Thyroid gland (tissue), 4 donors: ENCODE measurements around the gene FBP2. TPM values are rescaled to one million over a fixed set of nuclear protein-coding genes. Genes with fewer than 3 reads are reported as not detected.
A peak's percentile ranks its signal among the peaks of the same experiment; 100 is the strongest.
"Not testable (repeated sequence)": the region's sequence is repeated elsewhere in the genome, so short reads cannot be mapped to it uniquely, and the experiment has no call there.

Experiments used
- DNase-seq, 2 donors: peaks; one replicate each; pipeline ENCODE4 v3.0.0-alpha.2; 2019
- H3K27ac ChIP-seq, 3 donors: fragments of 200-600 bp; sonication (generic); 1 replicate in 2 of 3; 2 replicates in 1 of 3; pipeline ENCODE4 v1.5.1; 2016 to 2019; ENCODE audit warnings: mild to moderate bottlenecking in 1 of 3, moderate library complexity in 1 of 3
- H3K27me3 ChIP-seq: fragments of 200-600 bp; sonication (generic); one replicate; pipeline ENCODE4 v1.5.1; 2019
- H3K36me3 ChIP-seq, 2 donors: fragments of 200-600 bp; sonication (generic); one replicate each; pipeline ENCODE4 v1.5.1; 2016 to 2019
- H3K4me1 ChIP-seq, 2 donors: fragments of 200-600 bp; sonication (generic); one replicate each; pipeline ENCODE4 v1.5.1; 2017 to 2019
- H3K4me3 ChIP-seq, 3 donors: fragments of 200-600 bp; sonication (generic); replicated peaks in 1 of 3; 1 replicate in 2 of 3; 2 replicates in 1 of 3; pipeline ENCODE4 v1.5.1; 2016; ENCODE audit warnings: mild to moderate bottlenecking in 1 of 3
- H3K9me3 ChIP-seq: fragments of 200-600 bp; sonication (generic); one replicate; pipeline ENCODE4 v1.5.1; 2017
- CTCF ChIP-seq, 6 experiments: fragments of 200-600 bp in 3 of 6; fragments of 450-650 bp in 3 of 6; sonication (generic) in 3 of 6; IDR thresholded peaks; one replicate each; pipeline ENCODE4 v1.5.1; 2016 to 2019; ENCODE audit warnings: antibody characterized with exemption in 6 of 6, mild to moderate bottlenecking in 2 of 6, inconsistent platforms in 1 of 6, moderate library complexity in 1 of 6
- POLR2A ChIP-seq, 2 donors: fragments of 450-650 bp; IDR thresholded peaks; one replicate each; pipeline ENCODE4 v1.6.1; 2017; ENCODE audit warnings: antibody characterized with exemption in 2 of 2, mild to moderate bottlenecking in 2 of 2, moderate library complexity in 1 of 2
- WGBS, 2 donors: methylation state at CpG; one replicate each; pipeline ENCODE4 v1.1.5; 2017; 5-methylcytosine and 5-hydroxymethylcytosine counted together
- intact Hi-C: fragments of 100-400 bp; cut with DNase I; formaldehyde crosslinking; loops from one replicate; pipeline ENCODE4 v1.15.1; 2023
- total RNA-seq, 4 donors: library from RNA; depleted of rRNA; stranded (reverse); fragments of >200 nt; gene quantifications; one replicate each; pipeline ENCODE4 v1.2.3, GENCODE V29; 2016

Gene FBP2
- total RNA-seq, 4 donors from 2014 or later, result not detected

- no peak within 1 kb of the TSS for H3K27ac ChIP-seq
- peak in 3 of 6 experiments; percentile 18 to 44 (median 39) for TF ChIP-seq CTCF (IDR thresholded peaks at IDR 0.05)
- no peak for TF ChIP-seq POLR2A (IDR thresholded peaks at IDR 0.05)
- intact Hi-C loops, result no loop called here
- no peaks in the 10 kb centered on the region for H3K36me3 ChIP-seq
- WGBS, 2 donors, result 83% methylated on average over 40 of the region's 40 CpGs
- H3K27me3 ChIP-seq, result no peaks in the 10 kb centered on the region
- H3K9me3 ChIP-seq, result no peaks in the 10 kb centered on the region
- peak; percentile 20 to 22 for DNase-seq
- no peak within 1 kb of the TSS for H3K4me3 ChIP-seq
- H3K4me1 ChIP-seq, result no peaks in the 10 kb centered on the region
Observed at GRCh38 chr9:94554439-94555331, 38.9 kb downstream of the FBP2 start, which contains the start of gene PCAT7. Gene PCAT7 (plus strand): TSS chr9:94555083.

GRCh38 chr9:94554078-94554438 lies 39.6 kb downstream of the FBP2 start:
- Histone ChIP-seq H3K27me3 (no peaks in the 10 kb centered on the region), H3K9me3 (no peaks in the 10 kb centered on the region), H3K4me1 (no peaks in the 10 kb centered on the region), H3K27ac (no peak overlapping the region), H3K4me3 (no peak overlapping the region), H3K36me3 (no peaks in the 10 kb centered on the region)
- DNase-seq, result no peak
- intact Hi-C loops, result no loop called here
- WGBS, 2 donors, result 89 to 91% methylated on average over 13 to 16 of the region's 16 CpGs
- TF ChIP-seq CTCF (IDR thresholded peaks at IDR 0.05) (no peak), POLR2A (IDR thresholded peaks at IDR 0.05) (no peak)

- no peaks in the 10 kb centered on the region for H3K36me3 ChIP-seq
- 90 to 92% methylated on average over 27 to 29 of the region's 29 CpGs for WGBS, 2 donors
- H3K4me1 ChIP-seq, result no peaks in the 10 kb centered on the region
- H3K9me3 ChIP-seq, result no peaks in the 10 kb centered on the region
- no peaks in the 10 kb centered on the region for H3K27me3 ChIP-seq
- H3K27ac ChIP-seq, result no peak overlapping the region
- no peak for DNase-seq
- intact Hi-C loops, result no loop called here
- TF ChIP-seq CTCF (IDR thresholded peaks at IDR 0.05) (no peak), POLR2A (IDR thresholded peaks at IDR 0.05) (no peak)
- H3K4me3 ChIP-seq, result no peak overlapping the region
Observed at GRCh38 chr9:94553029-94553938, 40.3 kb downstream of the FBP2 start.

DNA sequence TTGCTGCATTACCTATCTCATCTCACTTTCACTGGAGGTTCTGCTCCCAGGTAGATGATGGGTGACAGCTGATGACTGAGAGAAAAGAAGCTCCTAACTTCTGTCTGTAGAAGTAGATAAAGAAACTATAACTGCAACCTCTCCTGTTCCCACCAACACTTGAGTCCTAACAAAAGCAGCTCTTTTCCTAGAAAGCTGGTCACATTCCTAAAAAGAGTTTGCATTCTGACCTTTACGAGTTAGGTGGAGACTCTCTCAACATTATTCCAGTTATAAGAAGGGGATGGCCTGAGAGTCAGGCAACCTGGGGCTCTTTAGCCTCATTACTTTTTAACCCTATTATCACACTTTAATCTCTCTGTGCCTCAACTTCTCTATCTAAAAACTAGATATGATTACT lies 47.7 kb downstream of the FBP2 start:
- H3K36me3 ChIP-seq, result no peaks in the 10 kb centered on the region
- H3K4me1 ChIP-seq, result no peaks in the 10 kb centered on the region
- TF ChIP-seq POLR2A (IDR thresholded peaks at IDR 0.05) (no peak), CTCF (IDR thresholded peaks at IDR 0.05) (no peak)
- no peaks in the 10 kb centered on the region for H3K9me3 ChIP-seq
- H3K27ac ChIP-seq, result no peak overlapping the region
- no peak for DNase-seq
- no peaks in the 10 kb centered on the region for H3K27me3 ChIP-seq
- H3K4me3 ChIP-seq, result no peak overlapping the region
- 56 to 62% methylated on average over 1 of the region's 1 CpG for WGBS, 2 donors
- intact Hi-C loops, result loop anchor here (5.0 kb wide), 1 partner anchor 71 kb away; no protein-coding TSS in a partner anchor

GRCh38 chr9:94544335-94544734 lies 49.3 kb downstream of the FBP2 start:
- 71 to 74% methylated on average over 5 of the region's 5 CpGs for WGBS, 2 donors
- DNase-seq, H3K27me3 ChIP-seq, H3K27ac ChIP-seq, H3K4me1 ChIP-seq, H3K9me3 ChIP-seq, H3K4me3 ChIP-seq, H3K36me3 ChIP-seq, intact Hi-C loops: not testable (repeated sequence)
